Tibial nerve (tissue), 4 donors: Measurements from ENCODE around the gene RCN2. TPM values are rescaled to one million over a fixed set of nuclear protein-coding genes. Genes with fewer than 3 reads are reported as not detected.
A peak's percentile ranks its signal among the peaks of the same experiment; 100 is the strongest.
"Not testable (repeated sequence)": the region's sequence is repeated elsewhere in the genome, so short reads cannot be mapped to it uniquely, and the experiment has no call there.

Experiments
- DNase-seq, 2 donors: peaks; one replicate each; pipeline ENCODE4 v3.0.0-alpha.2; 2019; ENCODE audit warnings: low spot score in 2 of 2
- H3K27ac ChIP-seq, 4 donors: fragments of 200-600 bp; sonication (generic) in 3 of 4; one replicate each; pipeline ENCODE4 v1.5.1; 2017 to 2019; ENCODE audit warnings: mild to moderate bottlenecking in 1 of 4
- H3K27me3 ChIP-seq, 2 donors: fragments of 200-600 bp; sonication (generic) in 1 of 2; one replicate each; pipeline versions ENCODE4 v1.5.1 to v1.6.0; 2017 to 2019
- H3K36me3 ChIP-seq, 3 donors: fragments of 200-600 bp; sonication (generic); one replicate each; pipeline ENCODE4 v1.5.1; 2018 to 2019
- H3K4me1 ChIP-seq, 4 donors: fragments of 200-600 bp; sonication (generic) in 3 of 4; one replicate each; pipeline ENCODE4 v1.5.1; 2017 to 2019
- H3K4me3 ChIP-seq, 4 donors: fragments of 200-600 bp; sonication (generic) in 3 of 4; one replicate each; pipeline ENCODE4 v1.5.1; 2017 to 2019; ENCODE audit warnings: mild to moderate bottlenecking in 1 of 4, moderate library complexity in 1 of 4
- H3K9me3 ChIP-seq, 4 donors: fragments of 200-600 bp; sonication (generic) in 3 of 4; one replicate each; pipeline ENCODE4 v1.5.1; 2017 to 2019
- CTCF ChIP-seq, 5 experiments: fragments of 200-600 bp in 3 of 5; fragments of 450-650 bp in 2 of 5; sonication (generic) in 3 of 5; IDR thresholded peaks; one replicate each; pipeline ENCODE4 v1.5.1; 2016 to 2019; ENCODE audit warnings: antibody characterized with exemption in 5 of 5, mild to moderate bottlenecking in 3 of 5, moderate library complexity in 2 of 5
- EP300 ChIP-seq, 2 donors: sonication (generic); formaldehyde crosslinking; IDR thresholded peaks; one replicate each; pipeline ENCODE4 v1.6.1; 2017; ENCODE audit warnings: antibody characterized with exemption in 2 of 2, mild to moderate bottlenecking in 1 of 2
- POLR2A ChIP-seq, 2 donors: fragments of 450-650 bp; IDR thresholded peaks; one replicate each; pipeline ENCODE4 v1.6.1; 2017; ENCODE audit warnings: antibody characterized with exemption in 2 of 2, mild to moderate bottlenecking in 2 of 2, moderate library complexity in 2 of 2
- WGBS, 2 donors: methylation state at CpG; one replicate each; pipeline ENCODE4 v1.1.5; 2018; 5-methylcytosine and 5-hydroxymethylcytosine counted together
- total RNA-seq, 4 donors: library from RNA; depleted of rRNA; stranded (reverse); fragments of >200 nt; gene quantifications; one replicate each; pipeline ENCODE4 v1.1.0, GENCODE V29; 2016

Gene RCN2
- total RNA-seq, result 10 to 100 TPM; 29.7 to 59.7 (median 43.8) TPM

- Histone ChIP-seq H3K27me3 (no peaks in the 10 kb centered on the region), H3K27ac (peak within 1 kb of the TSS; percentile 51 to 95 (median 92)), H3K4me1 (peaks cover 0 to 42% (median 10%) of the 10 kb centered on the region in 4 donors), H3K4me3 (peak within 1 kb of the TSS; percentile 58 to 94 (median 68)), H3K36me3 (peaks cover 0 to 21% (median 0%) of the 10 kb centered on the region in 3 donors), H3K9me3 (no peaks in the 10 kb centered on the region)
- DNase-seq, result peak; percentile 86 to 87
- TF ChIP-seq EP300 (IDR thresholded peaks at IDR 0.05) (peak in 1 of 2 donors; percentile 87), POLR2A (IDR thresholded peaks at IDR 0.05) (peak; percentile 81 to 95), CTCF (IDR thresholded peaks at IDR 0.05) (peak in 2 of 5 experiments; percentile 36 to 55)
- WGBS, 2 donors, result 1 to 2% methylated on average over 25 to 45 of the region's 96 CpGs
Measured at GRCh38 chr15:76931397-76932134, at the start of gene RCN2. TSS of gene RCN2 (plus strand) at chr15:76931749. CDS start at chr15:76931842, 93 bp downstream.

GRCh38 chr15:76885212-76885611, 46.3 kb upstream of the RCN2 start:
- Histone ChIP-seq H3K27me3 (no peaks in the 10 kb centered on the region), H3K9me3 (no peaks in the 10 kb centered on the region), H3K4me3 (no peak overlapping the region), H3K36me3 (peaks cover 0 to 33% (median 0%) of the 10 kb centered on the region in 3 donors), H3K4me1 (no peaks in the 10 kb centered on the region), H3K27ac (no peak overlapping the region)
- TF ChIP-seq CTCF (IDR thresholded peaks at IDR 0.05) (no peak), EP300 (IDR thresholded peaks at IDR 0.05) (no peak), POLR2A (IDR thresholded peaks at IDR 0.05) (no peak)
- 95 to 96% methylated on average over 2 of the region's 2 CpGs for WGBS, 2 donors
- DNase-seq, result no peak

GRCh38 chr15:76887280-76888141, 44.0 kb upstream of the RCN2 start:
- H3K9me3 ChIP-seq, H3K27me3 ChIP-seq, H3K27ac ChIP-seq, H3K4me3 ChIP-seq, H3K4me1 ChIP-seq, DNase-seq: not testable (repeated sequence)
- H3K36me3 ChIP-seq, result peaks cover 0 to 12% (median 0%) of the 10 kb centered on the region in 3 donors
- WGBS, 2 donors, result 90 to 95% methylated on average over 14 of the region's 14 CpGs

- not testable (repeated sequence) for DNase-seq, H3K4me1 ChIP-seq, H3K4me3 ChIP-seq, H3K27ac ChIP-seq, H3K27me3 ChIP-seq, H3K9me3 ChIP-seq
- peaks cover 0 to 16% (median 0%) of the 10 kb centered on the region in 3 donors for H3K36me3 ChIP-seq
- WGBS, 2 donors, result 93 to 97% methylated on average over 5 of the region's 5 CpGs
Measured at GRCh38 chr15:76892836-76893235, 38.7 kb upstream of the RCN2 start.

GRCh38 chr15:76894174-76894573, 37.4 kb upstream of the RCN2 start:
- Histone ChIP-seq H3K4me1 (no peaks in the 10 kb centered on the region), H3K27me3 (no peaks in the 10 kb centered on the region), H3K36me3 (peaks cover 0 to 28% (median 3%) of the 10 kb centered on the region in 3 donors), H3K4me3 (no peak overlapping the region), H3K9me3 (peaks cover 0 to 8% (median 0%) of the 10 kb centered on the region in 4 donors), H3K27ac (no peak overlapping the region)
- DNase-seq, result no peak
- WGBS, 2 donors, result 91 to 98% methylated on average over 2 of the region's 2 CpGs
- no peak for TF ChIP-seq CTCF (IDR thresholded peaks at IDR 0.05)
- no peak for TF ChIP-seq EP300 (IDR thresholded peaks at IDR 0.05)
- TF ChIP-seq POLR2A (IDR thresholded peaks at IDR 0.05), result no peak

- no peak for DNase-seq
- H3K36me3 ChIP-seq, result peaks cover 0 to 33% (median 3%) of the 10 kb centered on the region in 3 donors
- no peak for TF ChIP-seq CTCF (IDR thresholded peaks at IDR 0.05)
- no peak for TF ChIP-seq POLR2A (IDR thresholded peaks at IDR 0.05)
- no peak for TF ChIP-seq EP300 (IDR thresholded peaks at IDR 0.05)
- no peak overlapping the region for H3K4me3 ChIP-seq
- H3K9me3 ChIP-seq, result peaks cover 0 to 6% (median 0%) of the 10 kb centered on the region in 4 donors
- H3K27ac ChIP-seq, result no peak overlapping the region
- H3K27me3 ChIP-seq, result no peaks in the 10 kb centered on the region
- 92 to 93% methylated on average over 4 of the region's 4 CpGs for WGBS, 2 donors
- H3K4me1 ChIP-seq, result peaks cover 0 to 3% (median 0%) of the 10 kb centered on the region in 4 donors
Measured at GRCh38 chr15:76898102-76898501, 33.4 kb upstream of the RCN2 start.

GRCh38 chr15:76899176-76899930, 32.2 kb upstream of the RCN2 start:
- H3K4me3 ChIP-seq, DNase-seq, H3K27me3 ChIP-seq, H3K9me3 ChIP-seq, H3K27ac ChIP-seq: not testable (repeated sequence)
- Histone ChIP-seq H3K36me3 (peaks cover 0 to 33% (median 3%) of the 10 kb centered on the region in 3 donors), H3K4me1 (peaks cover 0 to 16% (median 5%) of the 10 kb centered on the region in 4 donors)
- 94 to 95% methylated on average over 36 to 39 of the region's 39 CpGs for WGBS, 2 donors

GRCh38 chr15:76899931-76900310, 31.6 kb upstream of the RCN2 start:
- H3K4me3 ChIP-seq, H3K27ac ChIP-seq, DNase-seq, H3K27me3 ChIP-seq, H3K9me3 ChIP-seq: not testable (repeated sequence)
- Histone ChIP-seq H3K4me1 (peaks cover 0 to 18% (median 8%) of the 10 kb centered on the region in 4 donors), H3K36me3 (peaks cover 0 to 33% (median 3%) of the 10 kb centered on the region in 3 donors)
- WGBS, 2 donors, result 57 to 62% methylated on average over 2 to 3 of the region's 6 CpGs
